K562 (cell line): ENCODE results near the gene ELK1. TPM values are rescaled to one million over a fixed set of nuclear protein-coding genes. Genes with fewer than 3 reads are reported as not detected.

Experiments
- ATAC-seq: fragments of 200-7000 bp; cut with Tn5 transposase; 3 replicates; pipeline ENCODE4 v1.9.1; 2020; ENCODE audit warnings: moderate library complexity
- BruUV-seq: library from RNA; stranded (reverse); fragments of 400-500 nt; replicated peaks from 2 replicates; lab custom pipeline; 2021; lab: Mats Ljungman, UMichigan
- CTCF ChIA-PET: fragments of 300-600 bp; formaldehyde crosslinking; extraction: SDS; loops from one replicate; lab custom pipeline; 2021; ENCODE audit warnings: low intra/inter-chr PET ratio; lab: Yijun Ruan, JAX
- POLR2A ChIA-PET: fragments of 300-600, 350-650 bp; sonication (Branson Sonifier 250); formaldehyde crosslinking; extraction: SDS; loops from one replicate; lab custom pipeline; 2021; ENCODE audit warnings: antibody characterized with exemption, inconsistent platforms; lab: Yijun Ruan, JAX
- DNase-seq, 4 experiments: peaks; one replicate each; pipeline versions ENCODE4 v3.0.0 to v3.0.0-alpha.2; 2011 to 2018; ENCODE audit warnings: low spot score in 3 of 4, mixed read lengths in 3 of 4; ENCODE audit errors: extremely low read depth in 1 of 4
- FAIRE-seq: peaks from 2 replicates; lab custom pipeline; 2011; peaks lifted over from hg19 to GRCh38; lab: Jason Lieb, UNC
- H2AFZ ChIP-seq: 2 replicates; pipeline ENCODE4 v1.6.0; 2011; ENCODE audit warnings: low read depth, low read length, control low read depth, inconsistent platforms
- H3K27ac ChIP-seq: fragments of 200-600 bp; 3 replicates; pipeline ENCODE4 v1.8.0; 2011; ENCODE audit warnings: low read depth, mild to moderate bottlenecking, control low read depth, inconsistent platforms, low read length, moderate library complexity, mixed read lengths; ENCODE audit errors: extremely low read depth
- H3K27me3 ChIP-seq, 2 experiments: fragments of 300-600 bp in 1 of 2; 2 replicates in 1 of 2; 3 replicates in 1 of 2; pipeline versions ENCODE4 v1.6.0 to v1.8.0; 2011; ENCODE audit warnings: inconsistent platforms in 2 of 2, low read length in 2 of 2, mild to moderate bottlenecking in 1 of 2, mixed read lengths in 1 of 2, moderate library complexity in 1 of 2; ENCODE audit not compliant: control insufficient read depth in 2 of 2, insufficient read depth in 2 of 2
- H3K36me3 ChIP-seq: fragments of 300-600 bp; 3 replicates; pipeline ENCODE4 v1.8.0; 2011; ENCODE audit warnings: mild to moderate bottlenecking, low read length, inconsistent platforms; ENCODE audit not compliant: control insufficient read depth, insufficient read depth
- H3K4me1 ChIP-seq, 2 experiments: fragments of 200-600 bp in 1 of 2; replicated peaks in 1 of 2; 2 replicates in 1 of 2; 3 replicates in 1 of 2; pipeline versions ENCODE4 v1.5.1 to v1.8.0; 2011; ENCODE audit warnings: inconsistent platforms in 2 of 2, low read length in 2 of 2, mild to moderate bottlenecking in 1 of 2, mixed read lengths in 1 of 2, moderate library complexity in 1 of 2; ENCODE audit not compliant: control insufficient read depth in 2 of 2, insufficient read depth in 2 of 2
- H3K4me2 ChIP-seq: 2 replicates; pipeline ENCODE4 v1.6.1; 2011; ENCODE audit warnings: low read length, control low read depth, inconsistent platforms, mixed read lengths; ENCODE audit not compliant: insufficient read depth
- H3K4me3 ChIP-seq: fragments of 200-600 bp; sonication (generic), shearing (Covaris generic); 2 replicates; pipeline ENCODE4 v1.5.1; 2016; ENCODE audit warnings: control low read depth, inconsistent platforms
- H3K79me2 ChIP-seq: fragments of 200-600 bp; 3 replicates; pipeline ENCODE4 v1.8.0; 2011; ENCODE audit warnings: low read length, inconsistent platforms; ENCODE audit not compliant: control insufficient read depth, insufficient read depth
- H3K9ac ChIP-seq, 2 experiments: 2 replicates each; pipeline versions ENCODE4 v1.6.0 to v1.6.1; 2011; ENCODE audit warnings: low read depth in 2 of 2, low read length in 2 of 2, control low read depth in 1 of 2, inconsistent platforms in 1 of 2, mild to moderate bottlenecking in 1 of 2, mixed read lengths in 1 of 2; ENCODE audit not compliant: insufficient read depth in 1 of 2
- H3K9me1 ChIP-seq: one replicate; pipeline ENCODE4 v1.6.0; 2011; ENCODE audit warnings: inconsistent platforms, mild to moderate bottlenecking, low read length, moderate library complexity; ENCODE audit not compliant: control insufficient read depth, insufficient read depth
- H3K9me3 ChIP-seq: replicated peaks from 2 replicates; pipeline ENCODE4 v1.5.1; 2011; ENCODE audit warnings: low read depth, low read length, inconsistent platforms; ENCODE audit not compliant: control insufficient read depth, insufficient read depth
- H4K20me1 ChIP-seq: replicated peaks from 2 replicates; pipeline ENCODE4 v1.6.1; 2011; ENCODE audit warnings: low read length, inconsistent platforms, mixed read lengths; ENCODE audit not compliant: control insufficient read depth, insufficient read depth
- CBFB ChIP-seq: sonication (generic); formaldehyde crosslinking; IDR thresholded peaks from 2 replicates; pipeline ENCODE4 v1.4.0; 2020; ENCODE audit warnings: mild to moderate bottlenecking, missing genetic modification reagents
- GATAD2B ChIP-seq: fragments of 450-650 bp; IDR thresholded peaks from 2 replicates; pipeline ENCODE4 v1.6.1; 2017; ENCODE audit warnings: mild to moderate bottlenecking, borderline replicate concordance
- PCBP1 ChIP-seq: fragments of 200-400 bp; formaldehyde crosslinking; IDR thresholded peaks from 2 replicates; pipeline ENCODE4 v1.6.1; 2018; ENCODE audit warnings: mild to moderate bottlenecking, low read depth, low read length; ENCODE audit not compliant: poor library complexity, severe bottlenecking
- PRDM10 ChIP-seq: fragments of 450-650 bp; IDR thresholded peaks from 2 replicates; pipeline ENCODE4 v1.6.1; 2018; ENCODE audit not compliant: partially characterized antibody
- TBP ChIP-seq: optimal IDR thresholded peaks from 2 replicates; pipeline ENCODE3; 2011; ENCODE audit warnings: low read depth, low read length, improper control_type of control experiment
- TOE1 ChIP-seq, 2 experiments: fragments of 450-650 bp in 1 of 2; sonication (generic) in 1 of 2; formaldehyde crosslinking in 1 of 2; IDR thresholded peaks; 2 replicates each; pipeline versions ENCODE4 v1.7.1 to v1.8.0; 2016 to 2022; ENCODE audit warnings: borderline replicate concordance in 2 of 2, mild to moderate bottlenecking in 2 of 2, antibody characterized with exemption in 1 of 2, inconsistent platforms in 1 of 2, low read depth in 1 of 2, missing genetic modification reagents in 1 of 2, moderate library complexity in 1 of 2
- ZNF696 ChIP-seq: fragments of 250-450 bp; sonication (Bioruptor Pico); conservative IDR thresholded peaks from 2 replicates; pipeline ENCODE4 v1.4.0; 2020; ENCODE audit warnings: mild to moderate bottlenecking, moderate library complexity
- WGBS: fragments of 100-300 bp; shearing (Covaris generic); methylation state at CpG from one replicate; pipeline ENCODE4 v1.1.6; 2016; ENCODE audit warnings: low coverage, mixed read lengths; ENCODE audit not compliant: insufficient coverage; ENCODE audit errors: missing lambda C conversion rate; 5-methylcytosine and 5-hydroxymethylcytosine counted together
- in situ Hi-C: fragments of 300-500 bp; cut with MboI; formaldehyde crosslinking; loops from 4 replicates; pipeline ENCODE4 v1.15.0; 2018; ENCODE audit warnings: inconsistent platforms, mixed read lengths
- intact Hi-C: fragments of 100-400 bp; cut with micrococcal nuclease; formaldehyde crosslinking; loops from 2 replicates; pipeline ENCODE4 v1.14.2; 2022
- polyA plus RNA-seq, 8 experiments: library from polyadenylated mRNA; depleted of rRNA in 4 of 8; stranded (reverse) in 5 of 8; unstranded in 3 of 8; fragments of >200 nt; fragmentation: Nextera tagmentation in 2 of 8; fragmentation: Illumina TruSeq in 1 of 8; extraction: Ambion mirVana in 2 of 8; extraction: Trizol in 1 of 8; gene quantifications; 2 replicates each; pipeline versions ENCODE4 v1.2.1 to v1.2.3, GENCODE V29; 2011 to 2014; ENCODE audit warnings: inconsistent platforms in 1 of 8, missing spikeins in 1 of 8
- total RNA-seq, 7 experiments: library from RNA; depleted of rRNA in 6 of 7; stranded (reverse); fragments of >200 nt in 6 of 7; fragmentation: Illumina TruSeq in 2 of 7; extraction: Trizol in 2 of 7; gene quantifications; 2 replicates each; pipeline versions ENCODE4 v1.2.1 to v1.2.3, GENCODE V29; 2011 to 2021; ENCODE audit warnings: low replicate concordance in 1 of 7

Gene ELK1
- total and polyA plus RNA-seq, 9 of the 15 experiments (the other 6 are each of a cell fraction or from before 2014, with no cell fraction given), result 4.4 to 74.9 (median 26.5) TPM

- intact Hi-C loops (no loop called here), in situ Hi-C loops (no loop called here)
- Histone ChIP-seq H3K79me2 (no peaks in the 10 kb centered on the region), H3K27me3 (no peaks in the 10 kb centered on the region), H3K4me2 (no peak overlapping the region), H3K4me3 (no peak overlapping the region), H2AFZ (no peak overlapping the region)
- WGBS, result 17% methylated on average over 1 of the region's 1 CpG
- CTCF ChIA-PET, result no interaction called here
- POLR2A ChIA-PET, result no interaction called here
- FAIRE-seq (no peak), DNase-seq (no peak), ATAC-seq (no peak)
- no peak for TF ChIP-seq CBFB (CRISPR knock-in tag)
- TF ChIP-seq TOE1 (IDR thresholded peaks at IDR 0.05; ENCODE audit: borderline replicate concordance), result no peak
- TF ChIP-seq TOE1 (CRISPR knock-in tag; IDR thresholded peaks at IDR 0.05; ENCODE audit: borderline replicate concordance, low read depth), result no peak
- no peak for TF ChIP-seq PCBP1
- TF ChIP-seq PRDM10, result no peak
- TF ChIP-seq ZNF696 (CRISPR knock-in tag), result no peak
- no peak for TF ChIP-seq GATAD2B
- no peak for TF ChIP-seq TBP
- TF ChIP-seq, all 486 proteins: peak for 0
- Histone ChIP-seq H3K9me1 (no peaks in the 10 kb centered on the region), H3K36me3 (no peaks in the 10 kb centered on the region), H3K9ac (no peak overlapping the region), H3K9me3 (no peaks in the 10 kb centered on the region), H3K4me1 (no peaks in the 10 kb centered on the region), H4K20me1 (no peaks in the 10 kb centered on the region), H3K27ac (no peak overlapping the region)
- BruUV-seq, result no TSS peak
Observed at GRCh38 chrX:47697181-47697580, 46.8 kb upstream of the ELK1 start.
